DMS53 treated with DMSO at 0.1 percent for 48 hours (cell line): ENCODE results near the gene SMAGP.
"Not testable (repeated sequence)": the region's sequence is repeated elsewhere in the genome, so short reads cannot be mapped to it uniquely, and the experiment has no call there.

Experiments used
- DNase-seq: peaks from one replicate; lab custom pipeline; 2025; ENCODE audit not compliant: unreplicated experiment; lab: John Stamatoyannopoulos, UW

SMAGP gene

GRCh38 chr12:51265024-51265423 lies 5.2 kb downstream of the SMAGP start:
- DNase-seq, result no peak

- no peak for DNase-seq
Observed at GRCh38 chr12:51264297-51264696, 5.9 kb downstream of the SMAGP start.

- DNase-seq, result no peak
Observed at GRCh38 chr12:51263341-51263740, 6.9 kb downstream of the SMAGP start.

DNA sequence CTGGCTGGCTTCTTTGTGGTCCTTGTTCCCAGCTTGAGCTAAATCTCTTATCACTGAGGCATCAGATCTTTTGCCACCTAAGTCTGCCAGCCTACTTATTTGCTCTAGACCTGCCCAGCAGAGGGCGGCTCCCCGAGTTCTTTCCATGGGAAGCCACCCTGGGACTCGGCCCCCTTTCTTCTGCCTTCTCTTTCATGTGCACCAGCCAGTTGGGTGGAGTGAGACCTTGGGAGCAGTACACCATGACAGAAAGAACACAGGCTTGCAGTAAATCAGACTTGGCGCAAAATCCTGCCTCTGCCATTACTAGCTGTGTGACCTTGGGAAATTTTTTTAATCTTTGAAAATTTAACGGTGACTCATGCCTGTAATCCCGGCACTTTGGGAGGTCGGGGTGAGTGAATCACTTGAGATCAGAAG lies 7.4 kb downstream of the SMAGP start:
- no peak for DNase-seq

GRCh38 chr12:51259600-51259999 lies 10.6 kb downstream of the SMAGP start:
- DNase-seq, result not testable (repeated sequence)

DNA sequence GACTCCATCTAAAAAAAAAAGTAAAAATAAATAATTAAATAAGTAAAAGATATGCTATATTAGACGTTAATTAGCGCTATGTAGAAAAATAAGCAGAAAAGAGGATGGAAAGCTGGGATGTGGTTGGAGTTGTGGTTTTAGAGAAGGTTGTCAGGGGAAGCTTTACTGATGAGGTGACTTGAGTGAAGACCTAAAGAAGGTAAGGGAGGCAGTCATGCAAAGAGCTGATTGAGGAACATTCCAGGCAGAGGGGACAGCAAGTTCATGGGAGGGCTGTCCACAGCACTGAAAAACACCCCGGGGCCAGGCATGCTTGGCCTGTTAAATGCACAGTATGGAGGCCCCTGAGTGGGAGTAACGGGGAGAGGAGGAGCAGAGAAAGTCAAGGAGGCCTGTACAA lies 15.7 kb downstream of the SMAGP start:
- DNase-seq, result no peak

DNA sequence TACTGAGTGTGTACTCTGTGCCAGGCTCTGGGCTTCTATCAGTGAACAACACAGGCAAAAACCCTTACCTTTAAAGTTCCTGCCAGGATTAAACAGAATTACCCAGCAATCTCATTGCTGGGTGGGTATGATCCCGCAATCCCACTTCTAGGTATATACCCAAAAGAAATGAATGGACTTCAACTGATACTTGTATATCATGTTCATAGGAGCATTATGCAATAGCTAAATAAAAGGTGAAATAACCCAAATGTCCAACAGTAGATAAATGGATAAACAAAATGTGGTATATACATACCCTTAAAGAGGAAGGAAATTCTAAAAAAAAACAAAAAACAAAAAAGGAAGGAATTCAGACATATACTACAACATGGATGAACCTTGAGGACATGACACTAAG lies 16.9 kb downstream of the SMAGP start:
- no peak for DNase-seq

- DNase-seq, result no peak
Observed at GRCh38 chr12:51247523-51248206, 22.6 kb downstream of the SMAGP start.

DNA sequence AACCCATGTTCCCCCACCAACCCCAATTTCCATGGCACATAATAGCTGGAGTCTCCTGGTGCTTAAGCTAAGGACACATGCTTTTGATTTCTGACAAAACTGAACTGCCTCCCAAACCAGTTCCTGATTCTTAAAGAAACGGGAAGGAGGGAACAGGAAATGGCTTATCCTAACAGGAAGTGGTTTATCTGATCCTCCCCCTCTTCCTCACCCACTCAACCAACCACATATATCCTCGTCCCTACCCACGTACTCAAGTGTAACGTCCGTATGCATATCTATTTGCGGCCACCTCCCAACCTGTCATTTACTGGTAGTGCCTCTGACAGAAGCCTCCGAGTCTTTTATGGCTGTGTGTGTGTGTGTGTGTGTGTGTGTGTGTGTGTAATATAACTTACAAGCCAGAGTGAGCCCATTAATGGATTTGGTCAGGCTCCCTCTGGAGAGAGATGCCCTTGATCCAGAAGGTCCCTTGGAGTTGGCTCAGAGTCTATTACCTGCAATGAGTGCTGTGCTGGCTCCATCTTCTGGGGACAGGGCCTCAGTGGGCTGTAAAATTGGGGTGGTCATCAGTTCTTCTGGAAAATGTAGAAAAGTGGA lies 23.9 kb downstream of the SMAGP start:
- DNase-seq, result no peak

DNA sequence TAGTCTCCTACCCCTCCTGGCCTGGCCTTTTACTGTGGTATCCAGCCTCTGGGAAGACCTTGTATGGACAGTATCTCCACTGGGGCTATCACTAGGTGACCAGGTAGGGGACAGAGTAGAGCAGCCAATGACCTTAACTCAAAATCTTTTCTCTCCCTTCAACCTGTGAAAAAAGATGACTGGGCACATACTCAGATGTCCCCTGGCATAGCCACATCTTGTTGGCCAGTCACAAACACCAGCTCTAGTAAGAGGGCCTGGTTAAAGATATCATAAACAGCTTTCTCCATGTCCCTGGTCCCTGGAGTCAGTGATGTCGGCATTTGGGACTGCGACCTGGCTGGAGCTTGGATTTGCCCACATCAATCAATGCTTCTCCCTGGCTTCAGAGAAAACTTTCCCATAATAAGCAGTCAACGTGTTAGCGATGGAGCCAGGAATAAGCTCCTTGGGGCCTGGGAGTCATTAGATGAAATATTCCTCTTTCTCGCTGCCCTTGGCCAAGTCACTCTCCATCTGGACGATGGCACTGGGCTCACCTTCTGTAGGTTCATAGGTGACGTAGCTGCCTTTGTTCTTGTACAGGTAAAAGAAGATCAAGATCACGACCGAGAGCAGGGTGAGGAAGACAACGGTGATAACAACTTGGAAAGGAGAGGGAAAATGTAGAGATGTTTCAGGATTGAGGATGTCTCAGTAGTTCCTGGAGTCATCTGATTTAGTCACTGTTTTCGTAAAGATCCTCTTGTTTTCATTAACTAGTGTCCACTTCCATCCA lies 24.6 kb downstream of the SMAGP start:
- DNase-seq, result no peak

DNA sequence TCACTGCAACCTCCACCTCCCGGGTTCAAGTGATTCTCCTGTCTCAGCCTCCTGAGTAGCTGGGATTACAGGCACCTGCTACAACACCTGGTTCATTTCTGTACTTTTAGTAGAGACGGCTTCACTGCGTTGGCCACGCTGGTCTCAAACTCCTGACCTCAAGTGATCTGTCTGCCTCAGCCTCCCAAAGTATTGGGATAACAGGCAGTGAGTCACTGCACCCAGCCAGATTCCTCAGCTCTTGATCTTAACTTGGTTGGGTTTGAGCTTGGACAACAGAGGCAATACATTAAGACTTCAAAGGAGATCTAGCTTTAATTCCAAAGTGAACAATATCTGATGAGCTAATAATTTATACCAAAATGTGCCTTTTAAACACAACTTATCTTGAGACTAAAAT lies 25.9 kb downstream of the SMAGP start:
- no peak for DNase-seq

- no peak for DNase-seq
Observed at GRCh38 chr12:51242876-51243275, 27.3 kb downstream of the SMAGP start.

DNA sequence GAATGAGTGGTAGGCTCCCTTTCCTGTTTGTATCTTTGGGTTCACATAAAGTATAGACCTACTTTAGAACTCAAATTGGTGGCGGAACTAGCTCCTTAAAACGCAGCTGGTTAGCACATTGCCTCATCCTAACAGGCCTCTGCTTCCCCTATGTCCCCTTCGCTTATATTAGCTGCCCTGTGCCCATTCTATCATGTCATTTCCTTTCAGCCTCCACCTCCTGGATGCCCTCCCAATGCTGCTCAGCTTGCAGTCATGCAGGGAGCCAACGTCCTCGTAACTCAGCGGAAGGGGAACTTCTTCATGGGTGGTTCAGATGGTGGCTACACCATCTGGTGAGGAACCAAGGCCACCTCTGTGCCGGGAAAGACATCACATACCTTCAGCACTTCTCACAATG lies 28.1 kb downstream of the SMAGP start:
- DNase-seq, result no peak

GRCh38 chr12:51240971-51241370 lies 29.2 kb downstream of the SMAGP start:
- DNase-seq, result no peak

GRCh38 chr12:51238510-51239334 lies 31.5 kb downstream of the SMAGP start, which contains the start of gene DAZAP2:
Gene DAZAP2 (plus strand): TSS chr12:51238826. CDS start chr12:51238908, 82 bp downstream.
- DNase-seq, result peak; percentile 87

DNA sequence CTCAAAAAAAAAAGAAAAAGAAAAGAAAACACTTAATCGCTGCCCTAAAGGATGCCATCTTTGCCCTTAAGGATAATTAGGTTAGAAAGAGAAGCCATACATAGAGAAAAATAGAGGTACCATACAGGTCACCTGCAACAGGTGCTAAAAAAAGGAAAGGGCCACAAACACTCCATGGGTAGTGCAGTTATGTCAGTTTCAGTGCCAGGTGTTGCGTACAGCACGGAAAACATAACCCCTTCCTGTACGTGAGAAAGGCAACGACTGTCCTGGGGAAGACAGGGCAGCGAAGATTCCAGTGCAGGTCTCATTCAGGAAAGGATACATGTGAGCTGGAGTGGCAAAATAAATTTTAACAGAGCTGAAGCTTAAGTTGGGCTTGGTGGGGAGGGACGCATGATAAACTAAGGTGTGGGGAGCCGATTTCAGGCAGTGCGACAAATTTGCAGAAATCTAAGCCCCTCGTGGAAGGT lies 32.1 kb downstream of the SMAGP start:
- DNase-seq, result peak; percentile 59

GRCh38 chr12:51234530-51234929 lies 35.7 kb downstream of the SMAGP start:
- no peak for DNase-seq

- no peak for DNase-seq
Observed at GRCh38 chr12:51232642-51233041, 37.6 kb downstream of the SMAGP start.

DNA sequence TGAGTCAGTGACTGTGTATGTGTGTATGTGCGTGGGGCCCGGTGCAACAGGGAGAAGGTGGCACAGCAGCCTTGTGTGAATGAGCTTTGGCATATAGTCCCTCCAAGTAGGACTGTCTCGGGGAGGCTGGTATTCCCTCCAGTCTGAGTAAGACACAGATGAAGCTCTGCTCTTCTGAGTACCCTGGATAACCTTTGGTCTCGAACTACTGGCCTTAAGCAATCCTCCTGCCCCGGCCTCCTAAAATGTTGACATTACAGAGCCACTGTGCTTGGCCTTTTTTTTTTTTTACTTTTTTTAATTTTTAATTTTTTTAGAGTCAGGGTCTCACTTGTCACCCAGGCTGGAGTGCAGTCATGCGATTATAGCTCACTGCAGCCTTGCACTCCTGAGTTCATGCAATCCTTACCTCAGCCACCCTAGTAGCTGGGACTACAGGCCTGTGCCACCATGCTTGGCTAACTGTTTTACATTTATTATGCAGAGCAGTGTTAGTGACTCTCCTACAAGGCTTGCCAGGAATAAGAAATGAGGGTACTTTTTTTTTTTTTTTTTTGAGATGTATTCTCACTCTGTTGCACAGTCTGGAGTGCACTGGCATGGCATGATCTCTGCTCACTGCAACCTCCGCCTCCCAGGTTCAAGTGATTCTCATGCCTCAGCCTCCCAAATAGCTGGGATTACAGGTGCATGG lies 41.0 kb downstream of the SMAGP start:
- no peak for DNase-seq

- no peak for DNase-seq
Observed at GRCh38 chr12:51227962-51228361, 42.3 kb downstream of the SMAGP start.
